Skin epidermis (tissue), 12 donors: Measurements from ENCODE around the gene GATAD2A.
A peak's percentile ranks its signal among the peaks of the same experiment; 100 is the strongest.
"Not testable (repeated sequence)": the region's sequence is repeated elsewhere in the genome, so short reads cannot be mapped to it uniquely, and the experiment has no call there.

ENCODE experiments used
- H3K27ac ChIP-seq, 21 experiments: fragments of 200-600 bp; sonication (generic) in 11 of 21; one replicate each; pipeline ENCODE4 v1.5.0; 2020; ENCODE audit warnings: mild to moderate bottlenecking in 3 of 21, inconsistent platforms in 2 of 21, moderate library complexity in 2 of 21
- H3K4me3 ChIP-seq, 7 experiments: fragments of 200-600 bp; sonication (generic) in 2 of 7; one replicate each; pipeline ENCODE4 v1.5.0; 2020; ENCODE audit warnings: inconsistent platforms in 2 of 7, mild to moderate bottlenecking in 2 of 7, moderate library complexity in 1 of 7

The GATAD2A gene

GRCh38 chr19:19438366-19439175 is 33.1 kb downstream of the GATAD2A start:
- H3K4me3 ChIP-seq = no peak overlapping the region
- peak overlapping the region in 7 of 21 experiments; percentile 6 to 61 (median 24) for H3K27ac ChIP-seq

- Histone ChIP-seq H3K4me3 (no peak overlapping the region), H3K27ac (peak overlapping the region in 3 of 21 experiments; percentile 6 to 22 (median 9))
These were observed 33.7 kb downstream of the GATAD2A start for GRCh38 chr19:19439176-19439482.

GRCh38 chr19:19443283-19443682 is 37.8 kb downstream of the GATAD2A start:
- Histone ChIP-seq H3K4me3 (no peak overlapping the region), H3K27ac (peak overlapping the region in 2 of 21 experiments; percentile 35 to 61)

GRCh38 chr19:19443902-19444680 is 38.6 kb downstream of the GATAD2A start:
- H3K4me3 ChIP-seq = no peak overlapping the region
- peak overlapping the region in 13 of 21 experiments; percentile 7 to 68 (median 48) for H3K27ac ChIP-seq

- Histone ChIP-seq H3K27ac (peak overlapping the region in 15 of 21 experiments; percentile 4 to 68 (median 53)), H3K4me3 (no peak overlapping the region)
These were observed 39.2 kb downstream of the GATAD2A start for GRCh38 chr19:19444681-19445155.

GRCh38 chr19:19445288-19445687 is 39.8 kb downstream of the GATAD2A start:
- Histone ChIP-seq H3K4me3 (no peak overlapping the region), H3K27ac (peak overlapping the region in 8 of 21 experiments; percentile 26 to 68 (median 62))

- Histone ChIP-seq H3K27ac (peak overlapping the region in 4 of 21 experiments; percentile 7 to 62 (median 39)), H3K4me3 (no peak overlapping the region)
These were observed 40.5 kb downstream of the GATAD2A start for GRCh38 chr19:19445911-19446361.

- no peak overlapping the region for H3K4me3 ChIP-seq
- H3K27ac ChIP-seq = peak overlapping the region in 4 of 21 experiments; percentile 7 to 62 (median 52)
These were observed 41.4 kb downstream of the GATAD2A start for GRCh38 chr19:19446655-19447437.

GRCh38 chr19:19447536-19448237 is 42.2 kb downstream of the GATAD2A start:
- Histone ChIP-seq H3K27ac (peak overlapping the region in 5 of 21 experiments; percentile 5 to 56 (median 39)), H3K4me3 (no peak overlapping the region)

- Histone ChIP-seq H3K27ac (peak overlapping the region in 4 of 21 experiments; percentile 5 to 56 (median 30)), H3K4me3 (no peak overlapping the region)
These were observed 42.7 kb downstream of the GATAD2A start for GRCh38 chr19:19448238-19448544.

- Histone ChIP-seq H3K4me3 (no peak overlapping the region), H3K27ac (peak overlapping the region in 14 of 21 experiments; percentile 7 to 82 (median 46))
These were observed 46.2 kb downstream of the GATAD2A start for GRCh38 chr19:19451429-19452242.

- Histone ChIP-seq H3K4me3 (no peak overlapping the region), H3K27ac (peak overlapping the region in 16 of 21 experiments; percentile 4 to 82 (median 44))
These were observed 47.0 kb downstream of the GATAD2A start for GRCh38 chr19:19452243-19453124.

GRCh38 chr19:19453125-19453454 is 47.6 kb downstream of the GATAD2A start:
- H3K27ac ChIP-seq = peak overlapping the region in 9 of 21 experiments; percentile 4 to 82 (median 42)
- no peak overlapping the region for H3K4me3 ChIP-seq

- H3K4me3 ChIP-seq, H3K27ac ChIP-seq: not testable (repeated sequence)
These were observed 49.9 kb downstream of the GATAD2A start for GRCh38 chr19:19455166-19455919.

GRCh38 chr19:19457671-19458070 is 52.2 kb downstream of the GATAD2A start:
- H3K4me3 ChIP-seq = no peak overlapping the region
- peak overlapping the region in 16 of 21 experiments; percentile 10 to 95 (median 74) for H3K27ac ChIP-seq

GRCh38 chr19:19458110-19458816 is 52.8 kb downstream of the GATAD2A start:
- H3K4me3 ChIP-seq = no peak overlapping the region
- H3K27ac ChIP-seq = peak overlapping the region in 17 of 21 experiments; percentile 10 to 95 (median 80)
